ENCODE results near the gene SSBP4. TPM values are rescaled to one million over a fixed set of nuclear protein-coding genes. Genes with fewer than 3 reads are reported as not detected.

Gene SSBP4
- polyA plus RNA-seq, 3 donors = 28.1 to 83.2 (median 72.5) TPM

DNA sequence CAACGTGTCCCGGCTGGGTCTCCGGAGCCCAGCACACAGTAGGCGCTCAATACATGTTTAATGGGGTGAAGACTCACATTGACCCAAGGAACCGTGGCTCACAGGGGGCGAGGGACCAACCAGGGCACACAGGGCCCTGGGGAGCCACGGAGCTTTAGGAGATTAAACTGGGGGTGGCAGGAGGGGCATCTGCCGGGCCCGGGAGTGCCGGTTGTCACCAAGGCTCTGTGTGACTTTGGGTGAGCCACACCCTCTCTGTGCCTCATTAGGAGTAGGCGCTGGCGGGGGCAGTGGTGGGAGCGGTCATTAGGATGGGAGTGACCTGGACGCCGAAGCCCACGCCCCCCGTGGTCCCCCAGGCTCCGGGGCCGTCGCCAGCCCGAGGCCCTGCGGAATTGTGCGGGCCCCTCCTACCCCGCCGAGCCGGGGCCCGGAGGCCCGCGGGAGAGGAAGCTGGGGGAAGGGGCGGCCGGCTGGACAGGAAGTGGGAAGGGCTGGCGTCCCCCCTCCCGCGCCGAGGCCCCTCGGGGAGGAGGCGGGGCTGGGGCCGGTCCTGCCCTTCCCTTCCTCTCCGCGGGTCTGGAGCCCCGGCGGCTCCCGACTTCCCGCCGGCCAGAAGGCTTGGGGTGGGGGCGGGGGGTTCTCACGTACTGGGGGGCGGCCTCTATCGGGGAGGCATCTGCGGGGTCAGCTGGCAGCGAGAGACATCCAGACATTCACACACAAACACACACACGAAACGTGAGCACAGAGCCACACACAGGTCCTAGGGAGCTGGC, 1.8 kb upstream of the SSBP4 start:
- peak overlapping the region; percentile 14 for H3K27ac ChIP-seq (ENCODE audit: low read depth, low read length)
- 1 to 2% (median 1%) methylated on average over 34 to 44 of the region's 53 CpGs for WGBS, 3 donors

DNA sequence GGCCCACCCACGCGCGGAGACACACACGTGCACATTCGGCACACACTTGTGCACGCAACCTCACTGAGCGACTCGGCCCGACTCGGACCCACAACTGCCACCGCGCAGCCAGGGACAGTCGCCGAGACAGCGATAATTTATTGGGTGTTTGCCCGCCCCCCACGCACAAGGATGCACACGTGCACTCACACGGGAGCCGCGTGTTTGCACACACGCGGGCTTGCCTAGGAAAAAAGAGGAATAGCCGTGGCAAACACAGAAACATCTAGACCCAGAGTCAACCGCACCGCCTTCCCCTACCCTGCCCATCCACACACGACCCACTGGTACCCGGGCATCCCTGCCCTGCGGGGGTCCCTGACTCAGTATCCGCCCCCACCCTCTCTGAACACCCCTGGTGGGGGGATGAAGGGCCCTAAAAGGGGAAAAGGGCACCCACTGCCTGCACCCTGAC, 1.1 kb upstream of the SSBP4 start:
- WGBS, 3 donors = 7 to 14% (median 10%) methylated on average over 30 of the region's 30 CpGs

DNA sequence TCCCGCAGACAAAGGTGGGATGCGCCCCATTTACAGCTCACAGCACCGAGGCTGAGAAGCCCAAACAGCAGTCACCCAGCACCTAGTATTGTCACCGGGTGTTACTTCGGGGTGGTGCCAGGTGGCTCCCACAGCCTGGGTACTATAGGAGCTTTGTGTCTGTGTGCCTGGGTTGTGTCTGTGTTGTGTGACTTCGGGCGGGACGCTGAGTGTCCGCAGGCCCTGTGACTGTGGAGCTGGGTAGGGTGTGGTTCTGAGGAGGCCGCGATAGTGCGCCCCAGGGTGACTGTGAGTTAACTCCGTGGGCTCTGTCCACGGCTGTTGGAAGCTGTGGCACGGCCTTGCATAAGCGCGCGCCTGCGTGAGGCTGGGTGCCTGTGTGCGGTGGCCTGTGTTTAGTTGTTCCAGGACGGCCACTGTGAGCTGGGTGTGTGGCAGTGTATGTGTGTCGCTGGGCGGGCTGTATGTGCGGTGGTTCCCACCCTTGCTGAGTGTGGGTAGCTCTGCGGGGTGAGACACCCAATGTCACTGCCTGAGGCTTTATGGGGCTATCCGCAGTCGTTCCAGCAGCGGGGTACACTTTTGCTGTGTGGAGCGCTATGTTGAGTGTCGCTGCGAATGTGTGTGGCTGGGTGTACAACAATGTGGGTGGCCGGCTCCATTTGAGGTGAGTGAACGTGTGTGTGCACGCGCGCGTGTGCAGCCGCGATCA, 559 bp upstream of the SSBP4 start:
- 14 to 16% (median 15%) methylated on average over 39 of the region's 39 CpGs for WGBS, 3 donors
- peak overlapping the region; percentile 29 for H3K27ac ChIP-seq (ENCODE audit: low read depth, low read length)

More for the DNA sequence above, 1.1 kb upstream of the SSBP4 start:
- peak overlapping the region; percentile 29 for H3K27ac ChIP-seq (ENCODE audit: low read depth, low read length)

- WGBS, 3 donors = 1 to 2% (median 1%) methylated on average over 86 to 97 of the region's 97 CpGs
- H3K27ac ChIP-seq (ENCODE audit: low read depth, low read length) = peak overlapping the region; percentile 58
Observed at GRCh38 chr19:18419699-18420460, 682 bp downstream of the SSBP4 start.

DNA sequence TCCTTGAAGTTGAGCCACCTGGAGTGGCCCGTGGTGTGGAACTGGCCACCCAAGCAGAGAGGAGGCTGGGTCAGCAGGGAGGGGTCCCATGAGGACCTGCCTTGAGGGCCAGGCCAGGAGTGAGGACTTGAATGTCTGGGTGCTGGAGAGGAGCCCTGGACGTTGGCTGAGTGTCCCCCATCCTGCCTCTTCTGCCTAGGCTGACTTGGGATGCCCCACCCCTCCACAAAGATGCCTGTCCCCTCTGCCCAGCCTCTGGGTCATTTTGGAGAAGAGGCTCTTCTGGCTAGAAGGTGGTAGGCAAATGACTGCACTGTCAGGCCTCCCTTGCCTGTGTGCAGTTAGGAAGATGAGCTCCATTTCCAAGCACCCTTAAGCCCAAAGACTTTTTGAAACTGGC, 1.7 kb downstream of the SSBP4 start:
- WGBS, 3 donors = 28 to 48% (median 39%) methylated on average over 2 of the region's 2 CpGs
- no peak overlapping the region for H3K27ac ChIP-seq (ENCODE audit: low read depth, low read length)

- WGBS, 3 donors = 74 to 81% (median 80%) methylated on average over 12 of the region's 12 CpGs
- no peak overlapping the region for H3K27ac ChIP-seq (ENCODE audit: low read depth, low read length)
Observed at GRCh38 chr19:18421371-18421959, 2.3 kb downstream of the SSBP4 start.

DNA sequence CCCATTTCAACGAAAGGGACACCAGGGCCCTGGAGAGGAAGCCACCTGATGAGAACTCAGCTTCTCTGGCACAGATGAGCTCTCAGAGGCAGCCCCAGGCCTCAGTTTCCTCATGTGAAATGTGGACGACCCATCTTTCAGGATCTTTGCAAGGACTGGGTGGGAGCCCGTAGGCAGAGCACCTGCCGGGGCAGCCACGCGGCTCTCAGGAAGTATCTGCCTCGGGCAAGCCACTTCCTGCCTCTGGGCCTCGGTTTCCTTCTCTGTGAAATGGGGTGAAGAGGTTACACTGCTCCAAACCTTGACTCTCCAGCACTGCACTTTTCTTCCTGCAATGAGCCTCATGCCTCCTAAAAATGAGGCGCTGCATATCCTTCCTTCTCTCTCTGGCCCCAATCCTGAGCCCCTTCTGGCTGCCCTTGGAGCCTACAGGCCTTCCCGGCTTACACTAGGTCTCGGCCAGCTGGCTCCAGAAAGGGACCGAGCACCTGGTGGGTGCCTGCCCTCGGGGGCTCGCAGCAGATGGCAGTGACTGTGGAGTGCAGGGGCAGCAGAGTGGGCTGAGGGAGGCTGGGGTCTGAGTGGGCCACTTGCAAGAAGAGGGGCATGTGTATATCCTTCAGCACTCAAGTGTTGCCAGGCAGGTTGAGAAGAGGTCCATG, 3.5 kb downstream of the SSBP4 start:
- no peak overlapping the region for H3K27ac ChIP-seq (ENCODE audit: low read depth, low read length)
- 67 to 79% (median 67%) methylated on average over 14 of the region's 14 CpGs for WGBS, 3 donors

DNA sequence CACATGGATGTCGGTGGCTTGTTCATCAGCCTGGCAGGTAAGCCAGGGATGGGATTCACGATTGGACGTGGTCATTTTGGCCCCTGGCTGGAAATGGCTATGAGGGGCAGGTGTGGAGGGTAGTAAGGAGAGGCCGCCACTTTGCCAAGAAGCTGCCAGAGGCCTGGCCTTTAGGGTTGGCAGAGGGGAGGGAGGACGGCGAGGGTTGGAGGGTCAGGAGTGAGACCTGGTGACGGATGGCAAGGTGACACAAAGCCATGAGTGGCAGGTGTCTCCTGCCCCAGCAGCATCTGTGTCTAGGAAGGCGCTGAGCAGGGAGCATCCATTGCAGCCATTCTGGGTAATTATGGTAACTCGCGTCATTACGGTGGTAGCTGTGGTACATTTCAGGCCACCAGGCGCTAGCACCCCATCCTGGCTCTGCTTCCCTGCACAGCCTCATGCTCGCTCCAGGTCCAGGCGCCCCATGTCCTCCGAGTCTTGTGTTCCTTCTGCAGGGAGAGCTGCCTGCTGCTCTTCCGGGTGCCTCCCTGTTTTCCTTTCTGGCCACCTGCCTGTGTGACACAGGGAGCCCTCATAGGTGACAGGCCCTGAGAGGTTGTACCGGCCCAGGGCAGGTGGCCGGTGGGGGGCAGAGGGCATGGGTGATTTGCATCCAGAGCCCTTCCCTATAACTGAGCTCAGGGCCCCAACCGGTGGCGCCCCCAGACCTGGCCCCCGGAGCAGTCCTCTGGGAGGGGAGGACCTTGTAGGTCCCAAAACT, 4.2 kb downstream of the SSBP4 start:
- WGBS, 3 donors = 80 to 85% (median 82%) methylated on average over 21 of the region's 21 CpGs

GRCh38 chr19:18424122-18424889, 5.1 kb downstream of the SSBP4 start:
- H3K27ac ChIP-seq (ENCODE audit: low read depth, low read length) = no peak overlapping the region
- WGBS, 3 donors = 71 to 80% (median 73%) methylated on average over 22 of the region's 22 CpGs

More for the DNA sequence above, 4.2 kb downstream of the SSBP4 start:
- no peak overlapping the region for H3K27ac ChIP-seq (ENCODE audit: low read depth, low read length)

DNA sequence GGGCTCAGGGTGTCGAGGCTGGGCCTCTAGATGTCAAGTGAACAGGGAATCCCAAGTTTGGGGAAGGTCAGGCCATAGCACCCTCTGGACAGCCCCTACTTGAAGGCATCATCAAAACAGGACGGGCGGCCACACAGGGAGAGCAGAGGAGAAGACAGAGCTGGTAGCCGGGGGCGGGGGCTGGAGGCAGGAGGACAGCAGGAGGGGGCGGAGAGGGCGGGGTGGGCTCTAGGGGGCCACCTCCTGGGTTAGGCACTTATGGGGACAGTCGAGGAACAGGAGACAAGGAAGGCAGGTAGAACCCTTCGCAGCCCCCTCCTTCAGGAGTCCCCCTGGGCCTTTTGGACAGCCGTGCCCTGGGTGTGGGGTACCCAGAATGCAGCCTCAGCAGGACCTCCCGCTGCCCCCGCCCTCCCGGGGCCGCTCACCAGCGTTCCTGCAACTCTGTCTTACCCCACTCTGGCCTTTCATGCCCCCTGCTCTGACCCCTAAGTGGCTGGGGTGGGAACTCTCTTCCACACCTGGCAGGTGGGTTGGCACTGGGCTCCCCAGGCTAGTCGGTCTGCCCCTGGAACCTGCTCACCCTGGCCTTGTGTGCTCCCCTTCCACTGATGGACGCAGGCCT, 5.8 kb downstream of the SSBP4 start:
- WGBS, 3 donors = 84 to 86% (median 85%) methylated on average over 14 to 17 of the region's 17 CpGs
- no peak overlapping the region for H3K27ac ChIP-seq (ENCODE audit: low read depth, low read length)

DNA sequence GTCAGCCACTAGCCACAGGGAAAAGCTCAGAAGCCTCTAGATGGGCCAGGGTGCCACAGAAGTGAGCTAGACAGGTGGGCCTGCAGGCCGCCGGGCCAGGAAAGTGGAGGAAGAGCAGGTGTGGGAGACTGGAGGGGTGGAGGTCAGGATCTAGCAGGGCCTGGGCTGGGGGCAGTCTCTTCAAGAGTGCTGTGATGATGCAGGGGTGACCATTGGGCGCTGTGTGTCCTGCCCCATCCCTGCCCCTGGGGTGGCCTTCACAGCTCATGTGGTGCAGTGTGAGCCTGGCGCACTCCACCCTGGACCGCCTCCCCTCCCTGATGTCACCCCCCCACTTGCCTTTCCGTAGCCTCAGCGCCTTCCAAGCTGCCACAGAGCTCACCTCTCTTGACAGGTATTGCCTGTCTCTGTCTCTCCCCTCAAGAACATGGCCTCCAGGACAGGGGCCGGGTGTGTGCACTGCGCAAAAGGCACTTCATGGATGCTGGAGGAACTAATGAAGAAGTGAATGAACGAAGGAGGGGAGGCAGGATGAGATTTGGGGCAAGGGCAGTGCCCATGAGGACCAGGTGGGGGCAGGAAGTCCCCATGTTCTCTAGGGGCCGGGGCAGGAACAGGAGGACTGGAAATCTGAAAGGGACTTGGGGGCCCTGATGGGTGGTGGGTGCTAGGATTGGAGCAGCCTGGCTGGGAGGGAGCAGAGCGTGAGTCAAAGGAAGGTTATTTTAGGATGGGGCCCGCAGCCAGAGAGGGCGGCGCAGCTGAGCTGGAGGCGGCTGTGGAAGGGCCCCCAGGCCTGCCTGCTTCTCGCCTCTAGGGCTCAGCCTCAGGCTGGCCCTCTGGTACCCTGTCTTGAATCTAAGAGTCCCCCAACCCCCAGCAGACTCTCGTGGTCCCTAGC, 6.6 kb downstream of the SSBP4 start:
- H3K27ac ChIP-seq (ENCODE audit: low read depth, low read length) = no peak overlapping the region
- WGBS, 3 donors = 63 to 73% (median 64%) methylated on average over 17 to 18 of the region's 18 CpGs

DNA sequence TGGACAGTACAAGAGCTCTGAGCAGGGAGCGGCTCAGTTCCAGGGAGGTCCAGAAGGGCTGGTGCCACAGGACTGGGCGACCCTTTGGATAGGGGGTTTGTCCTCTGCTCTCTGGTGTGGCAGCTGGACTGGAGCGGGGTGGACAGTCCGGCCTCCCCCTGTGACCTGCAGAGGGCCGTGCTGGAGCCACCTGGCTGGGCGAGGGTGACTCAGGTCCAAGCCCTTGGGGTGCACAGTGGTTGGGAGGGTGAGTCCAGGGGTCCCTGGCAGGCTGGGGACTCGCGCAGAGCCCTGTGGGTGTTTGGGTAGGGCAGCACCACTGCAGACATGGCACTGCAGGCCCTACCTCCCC, 7.2 kb downstream of the SSBP4 start:
- H3K27ac ChIP-seq (ENCODE audit: low read depth, low read length) = no peak overlapping the region
- WGBS, 3 donors = 81 to 86% (median 83%) methylated on average over 8 of the region's 8 CpGs

GRCh38 chr19:18427080-18427742, 8.0 kb downstream of the SSBP4 start:
- H3K27ac ChIP-seq (ENCODE audit: low read depth, low read length) = no peak overlapping the region
- WGBS, 3 donors = 72 to 85% (median 73%) methylated on average over 15 to 16 of the region's 16 CpGs

GRCh38 chr19:18427743-18428113, 8.5 kb downstream of the SSBP4 start:
- 81 to 93% (median 81%) methylated on average over 11 to 12 of the region's 12 CpGs for WGBS, 3 donors
- no peak overlapping the region for H3K27ac ChIP-seq (ENCODE audit: low read depth, low read length)

DNA sequence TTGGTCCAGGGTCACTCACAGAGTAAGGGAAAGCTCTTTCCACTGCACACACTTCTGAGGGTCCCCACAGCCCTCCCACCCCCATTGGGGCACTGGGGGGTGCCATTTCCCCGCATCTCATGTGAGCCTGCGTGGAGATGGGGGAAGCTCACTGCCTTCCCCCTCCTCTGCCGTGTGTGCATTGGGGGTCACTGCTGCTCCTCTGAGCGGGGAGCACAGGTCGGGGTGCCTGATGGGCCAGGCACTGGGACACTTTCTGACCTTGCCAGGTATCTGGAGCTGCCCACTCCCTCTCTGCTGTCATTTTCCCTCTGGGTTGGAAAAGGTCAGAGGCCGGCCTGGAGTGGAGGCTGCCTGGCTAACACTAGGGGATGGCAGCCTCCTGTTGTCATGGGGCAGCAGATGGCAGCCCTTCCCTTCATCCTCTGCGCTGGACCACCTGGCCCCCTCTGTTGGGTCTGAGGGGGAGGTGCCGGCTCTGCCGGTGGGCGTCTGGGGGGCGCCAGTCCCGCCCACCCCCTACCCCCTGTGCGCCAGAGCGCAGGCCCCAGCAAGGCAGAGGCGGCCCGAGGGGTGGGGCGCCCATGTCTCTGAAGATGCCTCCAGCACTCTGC, 9.1 kb downstream of the SSBP4 start:
- 77 to 84% (median 78%) methylated on average over 15 to 17 of the region's 17 CpGs for WGBS, 3 donors
- H3K27ac ChIP-seq (ENCODE audit: low read depth, low read length) = no peak overlapping the region
